Astrocyte (in vitro differentiated cells and primary cell): Measurements from ENCODE around the gene CERK. TPM values are rescaled to one million over a fixed set of nuclear protein-coding genes. Genes with fewer than 3 reads are reported as not detected.

Experiments
- DNase-seq: peaks from one replicate; pipeline ENCODE4 v3.0.0-alpha.2; 2010; ENCODE audit warnings: low read depth
- FAIRE-seq: peaks from 2 replicates; lab custom pipeline; 2011; peaks lifted over from hg19 to GRCh38; lab: Jason Lieb, UNC
- H2AFZ ChIP-seq: 2 replicates; pipeline ENCODE4 v1.6.0; 2012; ENCODE audit warnings: low read depth, low read length, inconsistent platforms
- H3K27ac ChIP-seq: 2 replicates; pipeline ENCODE4 v1.5.1; 2011; ENCODE audit warnings: low read depth, low read length, inconsistent platforms
- H3K27me3 ChIP-seq: 2 replicates; pipeline ENCODE4 v1.6.0; 2011; ENCODE audit warnings: low read length, inconsistent platforms; ENCODE audit not compliant: insufficient read depth
- H3K36me3 ChIP-seq: 2 replicates; pipeline ENCODE4 v1.5.1; 2011; ENCODE audit warnings: low read length, inconsistent platforms; ENCODE audit not compliant: insufficient read depth
- H3K4me1 ChIP-seq: 2 replicates; pipeline ENCODE4 v1.5.1; 2011; ENCODE audit warnings: low read length, inconsistent platforms; ENCODE audit not compliant: insufficient read depth
- H3K4me2 ChIP-seq: 2 replicates; pipeline ENCODE4 v1.6.0; 2012; ENCODE audit warnings: low read length, inconsistent platforms
- H3K4me3 ChIP-seq: 2 replicates; pipeline ENCODE4 v1.5.1; 2011; ENCODE audit warnings: low read depth, mild to moderate bottlenecking, low read length, inconsistent platforms; ENCODE audit not compliant: insufficient read depth
- H3K79me2 ChIP-seq: 2 replicates; pipeline ENCODE4 v1.6.0; 2012; ENCODE audit warnings: mild to moderate bottlenecking, low read length, inconsistent platforms; ENCODE audit not compliant: insufficient read depth
- H3K9ac ChIP-seq: 2 replicates; pipeline ENCODE4 v1.6.0; 2012; ENCODE audit warnings: mild to moderate bottlenecking, low read length, inconsistent platforms
- H3K9me3 ChIP-seq: 2 replicates; pipeline ENCODE4 v1.5.1; 2012; ENCODE audit warnings: low read depth, mild to moderate bottlenecking, low read length, inconsistent platforms; ENCODE audit not compliant: insufficient read depth
- H4K20me1 ChIP-seq: 2 replicates; pipeline ENCODE4 v1.6.0; 2012; ENCODE audit warnings: low read length, inconsistent platforms; ENCODE audit not compliant: insufficient read depth
- H3K27ac Mint-ChIP-seq: one replicate; pipeline ENCODE4 v1.8.0; 2021; ENCODE audit warnings: mild to moderate bottlenecking, mixed read lengths; ENCODE audit not compliant: unreplicated experiment
- H3K27me3 Mint-ChIP-seq: one replicate; pipeline ENCODE4 v1.8.0; 2021; ENCODE audit warnings: low read depth, mixed read lengths; ENCODE audit not compliant: unreplicated experiment
- H3K36me3 Mint-ChIP-seq: one replicate; pipeline ENCODE4 v1.8.0; 2021; ENCODE audit warnings: low read depth, mixed read lengths; ENCODE audit not compliant: unreplicated experiment
- H3K4me1 Mint-ChIP-seq: one replicate; pipeline ENCODE4 v1.8.0; 2021; ENCODE audit warnings: low read depth, mixed read lengths; ENCODE audit not compliant: unreplicated experiment
- H3K4me3 Mint-ChIP-seq: one replicate; pipeline ENCODE4 v1.8.0; 2021; ENCODE audit warnings: mild to moderate bottlenecking, moderate library complexity, mixed read lengths; ENCODE audit not compliant: unreplicated experiment
- H3K9me3 Mint-ChIP-seq: one replicate; pipeline ENCODE4 v1.8.0; 2021; ENCODE audit warnings: mild to moderate bottlenecking, mixed read lengths; ENCODE audit not compliant: unreplicated experiment
- CTCF ChIP-seq: IDR thresholded peaks from 2 replicates; pipeline ENCODE4 v1.5.1; 2011; ENCODE audit warnings: low read depth, mild to moderate bottlenecking, inconsistent platforms, low read length, moderate library complexity; ENCODE audit not compliant: insufficient read depth
- EZH2 ChIP-seq: IDR thresholded peaks from 2 replicates; pipeline ENCODE4 v1.6.1; 2012; ENCODE audit warnings: mild to moderate bottlenecking, low read length, inconsistent platforms; ENCODE audit not compliant: insufficient read depth
- total RNA-seq: library from RNA; stranded (reverse); gene quantifications from 2 replicates; pipeline ENCODE4 v1.2.1, GENCODE V29; 2021

Gene CERK
- total RNA-seq, 1 donor from 2014 or later: 23.2 TPM

GRCh38 chr22:46764779-46765485, 26.9 kb upstream of the CERK start:
- Histone ChIP-seq H3K79me2 (peaks cover 77% of the 10 kb centered on the region), H3K9ac (no peak overlapping the region), H4K20me1 (peaks cover 35% of the 10 kb centered on the region), H2AFZ (no peak overlapping the region), H3K4me1 (peaks cover 17% of the 10 kb centered on the region), H3K36me3 (no peaks in the 10 kb centered on the region), H3K27ac (no peak overlapping the region), H3K4me3 (no peak overlapping the region), H3K27me3 (no peaks in the 10 kb centered on the region), H3K4me2 (no peak overlapping the region), H3K9me3 (no peaks in the 10 kb centered on the region)
- Mint-ChIP-seq H3K36me3 (peaks cover 7% of the 10 kb centered on the region), H3K4me3 (peak overlapping the region; percentile 18), H3K9me3 (no peaks in the 10 kb centered on the region), H3K4me1 (peaks cover 26% of the 10 kb centered on the region), H3K27ac (no peak overlapping the region), H3K27me3 (no peaks in the 10 kb centered on the region)
- DNase-seq: no peak
- TF ChIP-seq EZH2: no peak
- no peak for TF ChIP-seq CTCF
- FAIRE-seq: no peak

GRCh38 chr22:46764140-46764680, 26.2 kb upstream of the CERK start:
- DNase-seq: no peak
- Mint-ChIP-seq H3K36me3 (peaks cover 7% of the 10 kb centered on the region), H3K4me3 (peak overlapping the region; percentile 99), H3K27ac (no peak overlapping the region), H3K9me3 (no peaks in the 10 kb centered on the region), H3K27me3 (no peaks in the 10 kb centered on the region), H3K4me1 (peaks cover 25% of the 10 kb centered on the region)
- Histone ChIP-seq H3K4me1 (peaks cover 17% of the 10 kb centered on the region), H3K27me3 (no peaks in the 10 kb centered on the region), H4K20me1 (peaks cover 27% of the 10 kb centered on the region), H3K9ac (no peak overlapping the region), H3K27ac (no peak overlapping the region), H3K79me2 (peaks cover 70% of the 10 kb centered on the region), H2AFZ (no peak overlapping the region), H3K36me3 (no peaks in the 10 kb centered on the region), H3K4me3 (no peak overlapping the region), H3K4me2 (peak overlapping the region; percentile 98), H3K9me3 (no peaks in the 10 kb centered on the region)
- TF ChIP-seq CTCF: no peak
- no peak for TF ChIP-seq EZH2
- FAIRE-seq: no peak
